Type B pancreatic cell (in vitro differentiated cells): ENCODE data around the gene PYY. TPM values are rescaled to one million over a fixed set of nuclear protein-coding genes. Genes with fewer than 3 reads are reported as not detected.
"Not testable (repeated sequence)": the region's sequence is repeated elsewhere in the genome, so short reads cannot be mapped to it uniquely, and the experiment has no call there.

Source experiments
- DNase-seq: peaks from one replicate; pipeline ENCODE4 v3.0.0; 2021; ENCODE audit warnings: mixed read lengths; ENCODE audit not compliant: unreplicated experiment; ENCODE audit errors: extremely low spot score
- H3K27ac Mint-ChIP-seq: 2 replicates; pipeline ENCODE4 v1.8.0; 2021; ENCODE audit warnings: mild to moderate bottlenecking, mixed read lengths
- H3K27me3 Mint-ChIP-seq: 2 replicates; pipeline ENCODE4 v1.8.0; 2021; ENCODE audit warnings: mixed read lengths
- H3K36me3 Mint-ChIP-seq: 2 replicates; pipeline ENCODE4 v1.8.0; 2021; ENCODE audit warnings: mixed read lengths
- H3K4me1 Mint-ChIP-seq: one replicate; pipeline ENCODE4 v1.8.0; 2021; ENCODE audit warnings: mixed read lengths; ENCODE audit not compliant: unreplicated experiment
- H3K4me3 Mint-ChIP-seq: 2 replicates; pipeline ENCODE4 v1.8.0; 2021; ENCODE audit warnings: mild to moderate bottlenecking, mixed read lengths
- H3K9me3 Mint-ChIP-seq: 2 replicates; pipeline ENCODE4 v1.8.0; 2021; ENCODE audit warnings: mixed read lengths
- CTCF ChIP-seq: fragments of 200-600 bp; sonication (generic); conservative IDR thresholded peaks from 2 replicates; pipeline ENCODE4 v1.5.0; 2021; ENCODE audit warnings: antibody characterized with exemption, mild to moderate bottlenecking
- total RNA-seq: library from RNA; stranded (reverse); gene quantifications from 2 replicates; pipeline ENCODE4 v1.2.1, GENCODE V29; 2021; ENCODE audit warnings: low replicate concordance

The PYY gene
- total RNA-seq, 1 donor from 2014 or later, result 2.3 TPM

GRCh38 chr17:43939886-43940285 lies 13.9 kb downstream of the PYY start:
- peaks cover 23% of the 10 kb centered on the region for H3K27me3 Mint-ChIP-seq
- no peaks in the 10 kb centered on the region for H3K9me3 Mint-ChIP-seq
- H3K36me3 Mint-ChIP-seq, result no peaks in the 10 kb centered on the region

GRCh38 chr17:43939452-43939851 lies 14.3 kb downstream of the PYY start:
- not testable (repeated sequence) for H3K9me3 Mint-ChIP-seq
- H3K27me3 Mint-ChIP-seq, result peaks cover 23% of the 10 kb centered on the region

More at GRCh38 chr17:43939886-43940285, 13.9 kb downstream of the PYY start:
- Mint-ChIP-seq H3K4me1 (peaks cover 9% of the 10 kb centered on the region), H3K4me3 (no peak overlapping the region), H3K27ac (no peak overlapping the region)
- DNase-seq, result no peak
- no peak for TF ChIP-seq CTCF

GRCh38 chr17:43938838-43939182 lies 14.9 kb downstream of the PYY start:
- H3K9me3 Mint-ChIP-seq, result no peaks in the 10 kb centered on the region
- peaks cover 23% of the 10 kb centered on the region for H3K27me3 Mint-ChIP-seq
- H3K27ac Mint-ChIP-seq, result no peak overlapping the region

More at GRCh38 chr17:43939452-43939851, 14.3 kb downstream of the PYY start:
- H3K4me3 Mint-ChIP-seq, result peak overlapping the region; percentile 12
- H3K36me3 Mint-ChIP-seq, H3K27ac Mint-ChIP-seq, H3K4me1 Mint-ChIP-seq, DNase-seq: not testable (repeated sequence)

GRCh38 chr17:43936434-43936833 lies 17.3 kb downstream of the PYY start:
- no peaks in the 10 kb centered on the region for H3K9me3 Mint-ChIP-seq
- no peaks in the 10 kb centered on the region for H3K36me3 Mint-ChIP-seq
- no peak for DNase-seq
- peaks cover 23% of the 10 kb centered on the region for H3K27me3 Mint-ChIP-seq
- no peak overlapping the region for H3K27ac Mint-ChIP-seq
- peaks cover 4% of the 10 kb centered on the region for H3K4me1 Mint-ChIP-seq
- no peak for TF ChIP-seq CTCF
- no peak overlapping the region for H3K4me3 Mint-ChIP-seq

More at GRCh38 chr17:43938838-43939182, 14.9 kb downstream of the PYY start:
- DNase-seq, result no peak
- Mint-ChIP-seq H3K36me3 (no peaks in the 10 kb centered on the region), H3K4me1 (peaks cover 4% of the 10 kb centered on the region), H3K4me3 (no peak overlapping the region)
- TF ChIP-seq CTCF, result no peak

- TF ChIP-seq CTCF, result no peak
- Mint-ChIP-seq H3K4me1 (peaks cover 4% of the 10 kb centered on the region), H3K27me3 (peaks cover 23% of the 10 kb centered on the region), H3K9me3 (no peaks in the 10 kb centered on the region), H3K27ac (no peak overlapping the region), H3K36me3 (no peaks in the 10 kb centered on the region), H3K4me3 (no peak overlapping the region)
- DNase-seq, result no peak
Observed at GRCh38 chr17:43935926-43936261, 17.8 kb downstream of the PYY start.

- Mint-ChIP-seq H3K4me3 (no peak overlapping the region), H3K36me3 (no peaks in the 10 kb centered on the region), H3K27me3 (peaks cover 21% of the 10 kb centered on the region), H3K27ac (no peak overlapping the region), H3K9me3 (no peaks in the 10 kb centered on the region), H3K4me1 (no peaks in the 10 kb centered on the region)
- no peak for DNase-seq
- no peak for TF ChIP-seq CTCF
Observed at GRCh38 chr17:43935204-43935925, 18.4 kb downstream of the PYY start.
